Right hindlimb (tissue), 1 donor: ENCODE results near the gene MAP2K1.

ENCODE experiments used
- DNase-seq: peaks from one replicate; pipeline ENCODE4 v3.0.0-alpha.2; 2018

MAP2K1 gene

DNA sequence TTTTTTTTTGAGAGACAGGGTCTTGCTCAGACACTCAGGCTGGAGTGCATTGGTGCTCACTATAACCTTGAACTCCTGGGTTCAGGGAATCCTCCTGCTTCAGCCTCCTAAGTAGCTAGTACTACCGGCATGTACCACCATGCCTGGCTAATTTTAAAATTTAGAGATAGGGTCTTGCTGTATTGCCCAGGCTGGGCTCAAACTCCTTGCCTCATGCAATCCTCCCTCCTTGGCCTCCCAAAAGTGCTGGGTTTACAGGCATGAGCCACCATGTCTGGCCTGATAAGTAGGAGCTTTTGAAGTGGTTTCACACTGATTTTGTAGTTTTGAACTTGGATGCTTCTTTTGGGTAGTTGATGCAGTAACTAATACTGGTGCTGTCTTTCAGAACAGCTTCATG is 7.8 kb downstream of the MAP2K1 start:
- no peak for DNase-seq

DNA sequence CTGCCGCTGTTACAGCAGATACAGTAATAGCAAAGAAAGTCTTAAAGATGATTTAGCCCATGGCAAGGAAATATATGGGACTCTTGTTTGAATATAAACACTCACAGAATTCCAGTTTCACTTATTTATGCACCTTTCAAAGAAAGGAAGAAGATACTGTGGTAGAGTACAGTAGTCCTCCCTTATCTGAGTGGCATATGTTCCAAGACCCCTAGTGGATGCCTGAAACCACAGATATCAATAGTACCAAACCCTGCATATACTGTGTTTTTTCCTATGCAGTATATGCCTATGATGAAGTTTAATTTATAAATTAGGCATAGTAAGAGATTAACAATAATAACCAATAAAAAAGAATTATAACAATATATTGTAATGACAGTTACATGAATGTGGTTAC is 8.2 kb downstream of the MAP2K1 start:
- DNase-seq, result no peak

DNA sequence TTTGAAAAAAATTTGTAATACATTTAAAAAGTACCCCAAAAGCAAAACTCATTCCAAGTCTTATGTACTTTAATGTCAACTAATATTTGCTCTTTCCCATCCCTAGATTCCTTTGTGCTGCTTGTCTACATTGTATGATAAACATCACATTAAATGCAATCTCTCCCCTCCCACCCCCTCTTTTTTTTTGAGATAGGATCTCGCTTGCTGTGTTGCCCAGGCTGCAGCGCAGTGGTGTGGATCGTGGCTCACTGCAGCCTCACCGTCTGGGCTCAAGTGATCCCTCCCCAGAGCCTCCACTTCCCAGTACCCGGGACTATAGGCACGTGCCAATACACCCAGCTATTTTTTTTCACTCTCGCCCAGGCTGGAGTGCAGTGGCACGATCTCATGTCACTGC is 12.6 kb downstream of the MAP2K1 start:
- no peak for DNase-seq

- no peak for DNase-seq
Measured at GRCh38 chr15:66400351-66400774, 13.7 kb downstream of the MAP2K1 start.

DNA sequence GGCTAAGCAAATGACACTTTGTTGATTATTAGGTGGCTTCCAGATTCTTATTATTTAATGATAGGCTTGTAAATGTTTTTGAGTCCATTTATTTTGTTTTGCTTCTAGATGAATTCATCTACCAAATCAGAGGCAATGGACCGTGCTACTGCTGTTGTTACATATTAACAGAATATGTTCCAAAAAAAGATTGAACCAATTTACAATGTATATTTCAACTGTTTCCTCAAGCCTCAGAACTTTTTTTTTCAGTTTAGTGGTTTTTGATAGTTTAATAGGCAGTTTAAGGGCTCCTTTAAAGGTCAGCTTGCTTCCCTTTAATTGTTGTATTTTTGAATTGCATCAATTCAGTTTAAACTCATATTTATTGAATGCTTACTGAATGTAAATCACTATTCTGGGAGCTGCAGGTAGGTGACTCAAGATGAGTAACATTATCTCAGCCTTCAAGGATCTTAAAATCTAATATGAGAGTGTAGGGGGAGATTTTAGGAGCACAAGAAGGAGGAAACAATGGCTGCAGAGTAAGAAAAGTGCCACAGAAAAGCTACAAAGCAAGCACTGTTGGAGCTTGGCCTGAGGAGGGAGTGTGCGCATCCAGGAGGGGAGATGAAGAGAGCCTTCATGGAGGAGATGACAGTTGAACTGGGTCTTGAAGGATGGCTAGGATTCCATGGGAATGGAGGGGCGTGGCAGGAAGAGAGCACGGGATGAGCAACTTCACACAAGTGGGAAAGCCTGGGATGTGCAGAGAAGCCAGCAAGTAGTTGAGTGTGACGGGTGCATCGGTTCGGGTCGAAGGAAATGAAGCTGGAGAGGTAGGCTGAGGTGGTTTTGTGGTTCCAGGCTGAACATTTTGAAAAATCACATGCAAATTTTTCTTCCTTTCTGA is 14.7 kb downstream of the MAP2K1 start:
- DNase-seq, result no peak

- no peak for DNase-seq
Measured at GRCh38 chr15:66402761-66403284, 16.1 kb downstream of the MAP2K1 start.

GRCh38 chr15:66403323-66403722 is 16.6 kb downstream of the MAP2K1 start:
- DNase-seq, result no peak

DNA sequence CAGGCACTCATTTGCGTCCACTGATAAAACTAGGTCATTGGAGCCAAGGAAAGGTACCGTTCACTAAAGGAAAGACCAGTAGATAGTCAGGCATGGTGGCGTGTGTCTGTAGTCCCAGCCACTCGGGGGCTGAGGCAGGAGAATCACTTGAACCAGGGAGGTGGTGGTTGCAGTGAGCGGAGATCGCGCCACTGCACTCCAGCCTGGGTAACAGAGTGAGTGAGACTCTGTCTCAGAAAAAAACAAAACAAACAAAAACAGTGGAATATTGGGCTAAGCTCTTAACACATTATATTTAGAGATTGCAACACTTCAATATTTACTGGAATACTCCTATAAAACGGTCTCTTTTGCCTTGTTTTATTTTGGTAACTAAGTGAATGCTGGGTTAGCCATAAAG is 17.4 kb downstream of the MAP2K1 start:
- DNase-seq, result no peak

- DNase-seq, result no peak
Measured at GRCh38 chr15:66404532-66404931, 17.8 kb downstream of the MAP2K1 start.

- no peak for DNase-seq
Measured at GRCh38 chr15:66405007-66405406, 18.3 kb downstream of the MAP2K1 start.

DNA sequence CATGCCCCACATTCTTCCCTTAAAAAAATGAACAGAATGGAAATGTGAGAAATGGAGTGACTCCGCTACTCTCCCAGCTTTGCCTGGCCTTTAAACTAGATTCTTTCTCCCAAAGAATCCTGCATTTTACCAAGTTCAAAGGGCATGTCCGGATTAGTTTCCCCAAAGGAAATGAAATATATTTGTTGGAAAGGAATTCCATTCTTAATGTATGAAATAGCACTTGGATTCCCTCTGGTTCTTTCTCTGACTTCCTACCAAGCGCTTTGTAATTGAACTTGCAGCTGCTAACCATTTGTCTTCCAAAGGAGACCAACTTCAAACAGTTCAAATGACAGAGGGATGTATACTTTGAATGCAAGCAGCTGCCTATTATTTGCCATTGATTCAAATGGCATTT is 18.9 kb downstream of the MAP2K1 start:
- DNase-seq, result no peak

GRCh38 chr15:66408254-66408653 is 21.5 kb downstream of the MAP2K1 start:
- DNase-seq, result no peak

DNA sequence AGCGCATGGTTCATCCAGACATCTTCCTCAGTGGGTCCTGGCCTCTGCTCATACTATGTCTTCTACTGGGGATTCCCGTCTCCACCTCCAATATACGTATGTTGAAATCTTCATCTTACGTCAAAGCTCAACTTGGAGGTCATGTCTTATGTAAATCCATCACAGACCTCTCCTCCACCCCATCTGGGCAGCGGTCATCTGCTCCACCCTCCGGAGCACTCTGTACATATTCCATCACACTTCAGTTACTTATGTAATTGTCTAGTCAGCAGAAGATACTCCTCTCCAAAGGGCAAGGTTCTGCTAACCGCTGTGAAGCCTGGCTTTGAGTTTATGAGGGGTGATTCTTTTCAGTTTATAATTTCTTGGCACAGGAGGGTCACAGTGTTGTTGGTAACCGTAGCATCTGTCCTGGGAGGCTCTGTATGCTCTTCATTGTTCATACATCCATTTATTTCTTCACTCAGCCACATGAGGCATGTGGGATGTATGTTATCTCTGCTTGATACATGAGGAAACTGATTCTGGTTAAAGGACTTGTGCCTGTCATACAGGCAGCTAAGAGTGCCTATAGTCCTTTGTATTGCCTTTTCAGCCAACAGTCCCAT is 22.1 kb downstream of the MAP2K1 start:
- DNase-seq, result no peak

- no peak for DNase-seq
Measured at GRCh38 chr15:66409565-66410108, 22.9 kb downstream of the MAP2K1 start.

DNA sequence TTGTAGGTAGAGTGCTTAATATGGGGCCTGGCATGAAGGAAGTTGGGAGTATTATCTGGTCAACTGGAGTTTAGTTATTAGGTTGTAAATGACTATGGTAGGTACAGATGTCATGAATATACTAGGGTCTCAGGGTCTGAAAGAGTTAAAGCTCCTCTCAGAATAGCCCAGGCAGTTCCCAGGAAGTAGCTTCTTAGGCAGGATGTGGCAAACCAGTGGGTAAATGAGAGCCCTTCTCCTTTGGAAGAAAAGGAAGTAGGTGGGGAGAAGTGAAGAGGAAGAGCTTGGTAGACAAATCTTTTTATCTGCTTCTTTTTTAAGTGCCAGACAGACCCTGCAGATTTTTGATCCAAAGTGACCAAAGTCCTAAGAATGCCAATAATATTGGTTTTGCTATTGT is 24.5 kb downstream of the MAP2K1 start:
- no peak for DNase-seq

DNA sequence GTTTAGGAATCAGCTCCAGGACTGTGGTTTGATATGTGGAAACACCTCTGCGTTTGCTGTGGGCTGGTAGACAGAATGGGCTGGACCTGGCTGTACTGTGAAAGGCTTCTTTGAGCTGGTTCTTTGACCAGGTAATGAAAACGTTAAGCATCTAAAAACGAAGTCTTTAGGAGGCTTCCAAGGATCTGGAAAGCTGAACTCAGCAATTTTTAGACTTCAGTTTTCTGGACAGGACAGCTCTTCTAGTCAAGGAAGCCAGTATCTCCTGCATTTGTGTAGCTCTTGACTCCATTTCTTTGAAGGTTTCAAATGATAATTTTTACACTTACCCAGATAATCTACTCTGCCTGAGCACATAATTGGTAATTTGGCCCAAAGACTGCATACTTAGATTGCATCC is 25.5 kb downstream of the MAP2K1 start:
- no peak for DNase-seq

DNA sequence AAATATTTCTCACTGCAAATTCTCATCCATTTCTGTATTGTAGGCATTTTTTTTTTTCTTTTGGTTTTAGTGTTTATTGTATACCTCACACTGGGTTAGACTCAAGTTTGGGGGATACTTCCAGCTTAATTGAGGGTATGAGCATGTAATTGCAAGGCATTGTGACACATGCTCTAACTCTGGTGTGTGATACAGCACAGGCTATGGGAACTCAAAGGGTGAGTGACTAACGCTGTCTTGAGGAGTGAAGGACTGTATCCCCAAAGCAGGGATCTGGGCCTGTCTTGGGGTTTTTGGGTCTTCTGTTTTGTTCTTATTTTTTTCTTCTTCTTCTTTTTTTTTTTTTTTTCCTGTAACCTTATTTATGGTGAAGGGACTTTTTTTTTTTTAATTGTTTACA is 26.9 kb downstream of the MAP2K1 start:
- DNase-seq, result no peak

GRCh38 chr15:66415360-66415759 is 28.6 kb downstream of the MAP2K1 start:
- no peak for DNase-seq

DNA sequence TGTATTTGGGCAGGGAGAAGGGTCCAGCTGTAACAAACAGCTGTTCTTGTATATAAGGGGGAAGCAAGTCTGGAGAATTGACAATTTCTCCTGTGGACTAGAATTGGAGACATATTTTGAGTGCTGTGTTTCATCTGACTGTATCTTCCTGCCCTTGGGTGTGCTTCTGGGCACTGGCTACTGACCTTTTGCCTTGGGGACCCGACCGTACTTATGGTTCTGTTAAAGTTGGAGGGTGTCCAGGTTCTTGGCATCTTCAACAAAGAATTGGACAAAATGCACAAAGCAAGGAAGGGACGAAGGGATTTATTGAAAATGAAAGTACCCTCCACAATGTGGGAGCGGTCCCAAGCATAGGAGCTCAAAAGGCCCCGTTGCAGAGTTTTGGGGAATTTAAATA is 31.0 kb downstream of the MAP2K1 start:
- no peak for DNase-seq

- DNase-seq, result no peak
Measured at GRCh38 chr15:66419471-66419870, 32.8 kb downstream of the MAP2K1 start.

DNA sequence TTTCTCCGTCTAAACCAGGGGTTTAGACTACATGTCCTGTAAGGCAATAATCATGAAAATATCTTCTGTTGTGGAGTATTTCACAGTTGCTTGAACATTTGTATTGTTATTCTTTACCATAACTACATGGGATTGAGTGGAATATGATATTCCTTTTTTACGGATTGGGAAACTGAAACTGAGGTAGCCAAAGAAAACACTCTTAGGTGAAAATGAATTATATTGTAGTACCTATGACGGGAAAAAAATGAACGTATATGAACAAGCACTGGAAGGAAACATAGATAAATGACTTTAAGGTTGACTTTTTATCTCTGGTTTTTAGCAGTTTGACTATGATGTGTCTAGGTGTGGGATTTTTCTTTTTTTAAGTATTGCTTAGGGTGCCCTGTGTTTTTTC is 35.6 kb downstream of the MAP2K1 start:
- no peak for DNase-seq

GRCh38 chr15:66423149-66423548 is 36.4 kb downstream of the MAP2K1 start:
- no peak for DNase-seq

DNA sequence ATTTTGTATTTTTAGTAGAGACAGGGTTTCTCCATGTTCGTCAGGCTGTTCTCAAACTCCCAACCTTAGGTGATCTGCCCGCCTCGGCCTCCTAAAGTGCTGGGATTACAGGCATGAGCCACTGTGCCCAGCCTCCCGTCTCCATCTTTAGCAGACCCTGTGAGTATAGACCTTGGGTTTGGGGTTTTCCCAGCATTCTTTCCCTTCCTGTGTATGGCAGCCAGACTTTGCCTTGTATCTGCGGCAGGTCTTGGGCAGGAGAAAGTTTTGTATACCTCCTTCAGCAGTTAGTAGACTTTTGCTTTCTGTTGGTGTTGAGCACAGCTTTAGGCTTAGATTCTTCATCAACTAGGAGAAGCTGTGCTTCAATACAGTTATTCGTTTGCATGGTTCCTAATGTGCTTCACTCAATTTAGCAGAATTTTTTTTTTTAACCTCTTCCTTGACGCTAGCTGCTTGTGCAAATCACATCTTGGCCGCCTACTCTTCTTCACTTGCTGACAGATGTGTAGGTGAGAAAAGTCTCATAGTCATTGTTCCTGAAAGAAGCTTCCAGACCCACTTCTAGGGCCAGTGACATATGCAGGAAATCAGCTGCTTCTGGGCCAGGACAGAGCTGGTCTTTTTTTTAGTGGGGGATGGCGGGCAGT is 38.4 kb downstream of the MAP2K1 start:
- no peak for DNase-seq

DNA sequence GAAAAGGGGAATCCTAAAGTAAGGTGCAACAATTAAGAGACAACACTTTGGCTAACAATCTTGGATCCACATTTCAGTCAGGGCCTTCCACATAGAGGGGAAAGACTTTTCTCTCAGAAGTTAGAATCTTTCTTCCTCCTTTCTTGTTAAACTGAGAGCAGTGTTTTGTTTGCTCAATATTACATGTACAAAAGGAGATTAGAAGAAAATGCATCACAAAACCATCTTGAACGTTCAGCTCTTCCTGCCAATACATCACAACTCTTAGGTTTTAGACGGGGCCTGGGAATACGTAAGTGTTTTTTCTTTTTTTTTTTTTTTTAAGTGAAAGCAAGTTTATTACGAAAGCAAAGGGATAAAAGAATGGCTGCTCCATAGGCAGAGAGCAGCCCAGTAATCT is 39.1 kb downstream of the MAP2K1 start:
- DNase-seq, result no peak
